Ishikawa (cell line): Measurements from ENCODE around the gene GOLGA6C.
A peak's percentile ranks its signal among the peaks of the same experiment; 100 is the strongest.

ENCODE experiments used
- CEBPB ChIP-seq: IDR thresholded peaks from 2 replicates; pipeline ENCODE4 v1.6.1; 2012
- CREB1 ChIP-seq: IDR thresholded peaks from 2 replicates; pipeline ENCODE4 v1.6.1; 2012; ENCODE audit warnings: low read depth
- EGR1 ChIP-seq: IDR thresholded peaks from 2 replicates; pipeline ENCODE4 v1.6.1; 2012
- EP300 ChIP-seq: IDR thresholded peaks from 2 replicates; pipeline ENCODE4 v1.6.1; 2012; ENCODE audit warnings: borderline replicate concordance
- FOXM1 ChIP-seq: IDR thresholded peaks from 2 replicates; pipeline ENCODE4 v1.6.1; 2012; ENCODE audit warnings: low read depth, borderline replicate concordance
- NFIC ChIP-seq: IDR thresholded peaks from 2 replicates; pipeline ENCODE4 v1.6.1; 2012
- RAD21 ChIP-seq: IDR thresholded peaks from 2 replicates; pipeline ENCODE4 v1.6.1; 2012; ENCODE audit warnings: low read depth
- TAF1 ChIP-seq: IDR thresholded peaks from 2 replicates; pipeline ENCODE4 v1.6.1; 2012; ENCODE audit warnings: low read depth, mild to moderate bottlenecking
- TCF12 ChIP-seq: IDR thresholded peaks from 2 replicates; pipeline ENCODE4 v1.6.1; 2012; ENCODE audit warnings: low read depth
- TEAD4 ChIP-seq: IDR thresholded peaks from 2 replicates; pipeline ENCODE4 v1.6.1; 2012
- YY1 ChIP-seq: IDR thresholded peaks from 2 replicates; pipeline ENCODE4 v1.6.1; 2012; ENCODE audit warnings: low read depth
- ZBTB7A ChIP-seq: IDR thresholded peaks from 2 replicates; pipeline ENCODE4 v1.6.1; 2012; ENCODE audit warnings: low read depth
- TF ChIP-seq, protein P1 (sequence below): IDR thresholded peaks from 2 replicates; pipeline ENCODE4 v1.6.1; 2012; ENCODE audit warnings: low read depth, mild to moderate bottlenecking
- TF ChIP-seq, protein P2 (sequence below): IDR thresholded peaks from 2 replicates; pipeline ENCODE4 v1.6.1; 2012
- TF ChIP-seq, protein P3 (sequence below): IDR thresholded peaks from 2 replicates; pipeline ENCODE4 v1.6.1; 2012

The GOLGA6C gene

DNA sequence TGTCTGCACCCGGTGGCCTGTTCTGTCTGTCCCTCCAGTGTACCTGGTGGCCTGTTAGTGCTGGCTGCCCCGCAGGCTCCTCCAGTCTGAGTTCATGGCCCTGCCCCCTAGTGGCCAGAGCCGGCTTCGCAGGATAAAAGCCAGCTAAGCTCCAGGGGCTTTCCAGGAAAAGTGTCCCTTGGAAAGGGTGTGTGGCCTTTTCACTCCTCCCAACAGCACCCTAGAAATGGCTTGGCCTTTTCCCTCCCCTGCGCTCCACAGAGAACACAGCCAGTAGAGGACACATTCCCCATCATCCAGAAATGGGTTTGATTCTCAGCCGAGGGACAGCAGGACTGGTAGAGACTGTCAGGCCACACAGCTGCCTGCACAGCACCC is 41.2 kb downstream of the GOLGA6C start:
- peak; percentile 16; the same call in 1 of the 2 replicates for TF ChIP-seq RAD21

DNA sequence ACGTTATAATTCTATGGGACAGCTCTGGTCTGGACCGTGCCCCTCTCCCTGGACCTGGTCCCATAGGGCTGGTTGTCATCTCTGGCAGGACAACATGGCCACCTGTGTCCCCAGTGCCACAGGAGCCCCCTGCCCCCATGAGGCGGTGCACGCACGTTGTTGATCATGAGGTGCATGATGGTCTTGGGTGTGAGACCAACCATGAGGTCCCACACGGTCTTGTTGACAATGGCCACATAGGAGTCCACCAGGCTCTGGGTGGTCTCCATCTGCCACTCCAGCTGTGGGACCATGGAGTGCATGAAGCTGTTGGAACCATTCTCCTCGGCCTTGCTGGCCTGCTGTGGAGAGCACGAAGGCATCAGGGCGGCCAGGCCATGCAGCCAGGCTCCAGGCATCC is 44.2 kb downstream of the GOLGA6C start:
- no peak for TF ChIP-seq TEAD4
- no peak for TF ChIP-seq CEBPB
- TF ChIP-seq EP300, result no peak
- TF ChIP-seq FOXM1, result no peak
- no peak for TF ChIP-seq TAF1
- TF ChIP-seq, protein P1, sequence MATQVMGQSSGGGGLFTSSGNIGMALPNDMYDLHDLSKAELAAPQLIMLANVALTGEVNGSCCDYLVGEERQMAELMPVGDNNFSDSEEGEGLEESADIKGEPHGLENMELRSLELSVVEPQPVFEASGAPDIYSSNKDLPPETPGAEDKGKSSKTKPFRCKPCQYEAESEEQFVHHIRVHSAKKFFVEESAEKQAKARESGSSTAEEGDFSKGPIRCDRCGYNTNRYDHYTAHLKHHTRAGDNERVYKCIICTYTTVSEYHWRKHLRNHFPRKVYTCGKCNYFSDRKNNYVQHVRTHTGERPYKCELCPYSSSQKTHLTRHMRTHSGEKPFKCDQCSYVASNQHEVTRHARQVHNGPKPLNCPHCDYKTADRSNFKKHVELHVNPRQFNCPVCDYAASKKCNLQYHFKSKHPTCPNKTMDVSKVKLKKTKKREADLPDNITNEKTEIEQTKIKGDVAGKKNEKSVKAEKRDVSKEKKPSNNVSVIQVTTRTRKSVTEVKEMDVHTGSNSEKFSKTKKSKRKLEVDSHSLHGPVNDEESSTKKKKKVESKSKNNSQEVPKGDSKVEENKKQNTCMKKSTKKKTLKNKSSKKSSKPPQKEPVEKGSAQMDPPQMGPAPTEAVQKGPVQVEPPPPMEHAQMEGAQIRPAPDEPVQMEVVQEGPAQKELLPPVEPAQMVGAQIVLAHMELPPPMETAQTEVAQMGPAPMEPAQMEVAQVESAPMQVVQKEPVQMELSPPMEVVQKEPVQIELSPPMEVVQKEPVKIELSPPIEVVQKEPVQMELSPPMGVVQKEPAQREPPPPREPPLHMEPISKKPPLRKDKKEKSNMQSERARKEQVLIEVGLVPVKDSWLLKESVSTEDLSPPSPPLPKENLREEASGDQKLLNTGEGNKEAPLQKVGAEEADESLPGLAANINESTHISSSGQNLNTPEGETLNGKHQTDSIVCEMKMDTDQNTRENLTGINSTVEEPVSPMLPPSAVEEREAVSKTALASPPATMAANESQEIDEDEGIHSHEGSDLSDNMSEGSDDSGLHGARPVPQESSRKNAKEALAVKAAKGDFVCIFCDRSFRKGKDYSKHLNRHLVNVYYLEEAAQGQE, result no peak
- TF ChIP-seq CREB1, result no peak
- TF ChIP-seq YY1, result no peak
- no peak for TF ChIP-seq EGR1
- TF ChIP-seq NFIC, result no peak
- TF ChIP-seq RAD21, result no peak
- no peak for TF ChIP-seq TCF12
- no peak for TF ChIP-seq ZBTB7A
- TF ChIP-seq, protein P2, sequence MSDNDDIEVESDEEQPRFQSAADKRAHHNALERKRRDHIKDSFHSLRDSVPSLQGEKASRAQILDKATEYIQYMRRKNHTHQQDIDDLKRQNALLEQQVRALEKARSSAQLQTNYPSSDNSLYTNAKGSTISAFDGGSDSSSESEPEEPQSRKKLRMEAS, result no peak
- TF ChIP-seq, protein P3, sequence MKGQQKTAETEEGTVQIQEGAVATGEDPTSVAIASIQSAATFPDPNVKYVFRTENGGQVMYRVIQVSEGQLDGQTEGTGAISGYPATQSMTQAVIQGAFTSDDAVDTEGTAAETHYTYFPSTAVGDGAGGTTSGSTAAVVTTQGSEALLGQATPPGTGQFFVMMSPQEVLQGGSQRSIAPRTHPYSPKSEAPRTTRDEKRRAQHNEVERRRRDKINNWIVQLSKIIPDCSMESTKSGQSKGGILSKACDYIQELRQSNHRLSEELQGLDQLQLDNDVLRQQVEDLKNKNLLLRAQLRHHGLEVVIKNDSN, result no peak

DNA sequence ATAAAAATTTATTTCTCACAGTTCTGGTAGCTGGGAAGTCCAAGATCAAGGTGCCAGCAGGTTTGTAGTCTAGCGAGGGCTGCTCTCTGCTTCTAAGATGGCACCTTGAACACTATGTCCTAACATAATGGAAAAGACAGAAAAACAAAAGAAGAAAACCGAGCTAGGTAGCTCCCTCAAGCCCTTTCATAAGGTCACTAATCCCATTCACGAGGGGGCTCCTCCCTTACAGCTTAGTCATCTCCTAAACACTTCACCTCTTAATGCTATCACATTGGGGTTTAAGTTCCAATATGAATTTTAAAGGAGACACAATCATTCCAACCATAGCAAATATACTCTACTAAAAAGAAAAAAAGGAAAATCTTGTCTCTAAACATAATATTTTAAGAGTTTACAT is 48.1 kb downstream of the GOLGA6C start:
- TF ChIP-seq, protein P1, result no peak
- TF ChIP-seq TCF12 (no peak), EGR1 (no peak)

DNA sequence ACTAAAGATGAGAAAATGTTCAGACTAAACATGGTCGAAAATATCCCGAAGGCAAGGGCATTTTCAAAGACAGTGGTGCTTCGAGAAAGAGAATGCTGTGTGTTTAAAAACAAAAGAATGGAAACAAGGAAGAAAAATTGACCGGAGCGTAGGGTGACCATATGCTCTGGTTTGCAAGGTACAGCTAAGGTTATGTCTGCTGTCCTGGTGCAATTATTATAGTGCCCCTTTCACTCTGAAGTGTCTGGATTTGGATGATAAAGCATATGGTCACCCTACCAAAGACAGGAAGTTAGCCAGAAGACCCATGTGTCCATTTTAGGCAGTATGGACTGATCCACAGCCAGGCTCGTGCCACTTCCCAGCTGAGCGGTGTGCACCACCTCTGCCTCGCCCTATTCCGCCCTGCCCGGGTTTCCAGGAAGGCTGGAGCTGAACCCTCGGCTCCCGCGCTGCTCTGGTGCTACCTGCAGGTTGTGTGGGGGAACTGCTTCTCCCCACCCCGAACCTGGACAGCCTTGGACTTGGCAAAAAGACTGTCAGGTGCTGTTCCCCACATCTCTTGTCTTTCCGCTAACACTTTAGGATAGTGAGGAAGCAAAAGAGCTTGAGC is 49.8 kb downstream of the GOLGA6C start:
- TF ChIP-seq TAF1 (no peak), RAD21 (peak; percentile 95)

DNA sequence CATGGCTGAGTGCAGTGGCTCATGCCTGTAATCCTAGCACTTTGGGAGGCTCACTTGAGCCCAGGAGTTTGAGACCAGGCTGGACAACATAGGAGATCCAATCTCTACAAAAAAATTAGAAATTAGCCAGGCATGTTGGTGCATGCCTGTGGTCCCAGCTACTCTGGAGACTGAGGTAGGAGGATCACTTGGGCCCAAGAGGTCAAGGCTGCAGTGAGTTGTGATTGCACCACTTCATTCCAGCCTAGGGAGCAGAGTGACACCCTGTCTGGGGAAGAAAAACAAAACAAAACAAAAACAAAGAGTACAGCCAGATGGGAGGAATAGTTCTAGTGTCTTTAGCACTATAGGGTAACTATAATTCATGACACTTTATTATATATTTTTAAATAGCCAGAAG is 51.6 kb downstream of the GOLGA6C start:
- no peak for TF ChIP-seq EP300
- TF ChIP-seq, protein P2, result no peak
- TF ChIP-seq RAD21, result no peak
- no peak for TF ChIP-seq CEBPB
- TF ChIP-seq NFIC, result no peak
- no peak for TF ChIP-seq CREB1
- no peak for TF ChIP-seq TEAD4
- TF ChIP-seq, protein P3, result no peak
- TF ChIP-seq TCF12, result no peak
- TF ChIP-seq TAF1, result no peak
- no peak for TF ChIP-seq FOXM1
- TF ChIP-seq YY1, result no peak
- TF ChIP-seq EGR1, result no peak
- no peak for TF ChIP-seq ZBTB7A
- TF ChIP-seq, protein P1, result no peak

DNA sequence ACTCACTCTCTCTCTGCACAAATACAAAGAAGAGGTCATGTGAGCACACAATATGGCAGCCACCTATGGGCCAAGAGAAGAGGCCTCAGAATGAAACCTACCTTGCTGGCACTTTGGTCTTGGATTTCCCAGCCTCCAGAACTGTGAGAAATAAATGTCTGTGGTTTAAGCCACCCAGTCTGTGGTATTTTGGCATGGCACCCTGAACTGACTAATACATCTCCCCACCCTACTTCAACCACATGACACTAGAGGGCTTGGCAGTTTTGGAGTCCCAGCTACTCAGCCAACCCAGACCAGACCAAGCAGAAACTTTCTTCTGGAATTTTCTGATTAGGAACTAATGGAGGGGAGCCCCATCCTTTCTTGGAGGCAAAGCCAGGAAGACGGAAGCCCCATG is 54.4 kb downstream of the GOLGA6C start:
- TF ChIP-seq, protein P3, result 0 out of 2 replicates have a peak, but pooled peaks have one; percentile 28
